ENCODE data around the gene KATNA1.

GRCh38 chr6:149567194-149567586 lies 81.3 kb downstream of the KATNA1 start:
- TF ChIP-seq EZH2 (IDR thresholded peaks at IDR 0.05; ENCODE audit: borderline replicate concordance, low read depth, low read length, severe bottlenecking) (no peak), CTCF (IDR thresholded peaks at IDR 0.05; ENCODE audit: extremely low read depth in 1 of 2, insufficient read depth in 1 of 2, low read depth in 1 of 2, low read length in 2 of 2) (no peak), POLR2AphosphoS5 (IDR thresholded peaks at IDR 0.05; ENCODE audit: insufficient read depth, low read depth, low read length) (no peak), POLR2A (IDR thresholded peaks at IDR 0.05; ENCODE audit: low read depth, low read length) (no peak), JUN (IDR thresholded peaks at IDR 0.05; ENCODE audit: borderline replicate concordance, insufficient read depth, insufficient read length, low read depth) (no peak), MAX (IDR thresholded peaks at IDR 0.05; ENCODE audit: insufficient read depth, insufficient read length) (no peak), GATA2 (IDR thresholded peaks at IDR 0.05; ENCODE audit: insufficient read depth, insufficient read length, low read depth, low read length) (no peak)

All from endothelial cell of umbilical vein (primary cell).